SU-DHL-6 (cell line): ENCODE measurements around the gene B4GALT6.

Experiments
- H2AFZ ChIP-seq: fragments of 200-600 bp; sonication (generic); 2 replicates; pipeline ENCODE4 v1.6.1; 2014; ENCODE audit warnings: low read depth, mild to moderate bottlenecking, moderate library complexity, mixed read lengths, antibody characterized with exemption, low read length; ENCODE audit not compliant: severe bottlenecking
- H3F3A ChIP-seq: fragments of 200-600 bp; shearing (Covaris generic); 2 replicates; pipeline ENCODE4 v1.6.0; 2016; ENCODE audit warnings: antibody characterized with exemption, mild to moderate bottlenecking; ENCODE audit not compliant: insufficient read depth
- H3K27ac ChIP-seq: fragments of 200-600 bp; sonication (generic); 2 replicates; pipeline ENCODE4 v1.5.1; 2016; ENCODE audit warnings: low read depth, mild to moderate bottlenecking, low read length, moderate library complexity, mixed read lengths
- H3K27me3 ChIP-seq: fragments of 200-600 bp; sonication (generic), shearing (Covaris generic); 2 replicates; pipeline ENCODE4 v1.6.0; 2014; ENCODE audit warnings: mild to moderate bottlenecking, low read length
- H3K36me3 ChIP-seq: fragments of 200-600 bp; sonication (generic); 2 replicates; pipeline ENCODE4 v1.6.1; 2014; ENCODE audit warnings: mild to moderate bottlenecking, low read length, mixed read lengths
- H3K4me2 ChIP-seq: fragments of 300-600, 200-600 bp; shearing (Covaris generic), sonication (generic); 2 replicates; pipeline ENCODE4 v1.6.0; 2014; ENCODE audit warnings: low read length, low read depth, mild to moderate bottlenecking; ENCODE audit not compliant: poor library complexity, severe bottlenecking
- H3K4me3 ChIP-seq: fragments of 200-600 bp; sonication (generic); 2 replicates; pipeline ENCODE4 v1.5.1; 2014; ENCODE audit warnings: antibody characterized with exemption, low read length, mild to moderate bottlenecking, mixed read lengths; ENCODE audit not compliant: insufficient read depth, poor library complexity, severe bottlenecking
- H3K79me2 ChIP-seq: fragments of 200-600 bp; sonication (generic); 2 replicates; pipeline ENCODE4 v1.6.1; 2014; ENCODE audit warnings: mild to moderate bottlenecking, low read length, moderate library complexity; ENCODE audit not compliant: insufficient read depth
- H3K9ac ChIP-seq: fragments of 200-600 bp; sonication (generic); 2 replicates; pipeline ENCODE4 v1.7.0; 2014; ENCODE audit warnings: mild to moderate bottlenecking, low read length
- H3K9me2 ChIP-seq: fragments of 200-600 bp; sonication (generic); replicated peaks from 2 replicates; pipeline ENCODE4 v1.6.1; 2014; ENCODE audit warnings: low read length; ENCODE audit not compliant: insufficient read depth
- H3K9me3 ChIP-seq: fragments of 200-600 bp; sonication (generic); 2 replicates; pipeline ENCODE4 v1.6.1; 2014; ENCODE audit warnings: low read length, mixed read lengths; ENCODE audit not compliant: insufficient read depth
- H4K20me1 ChIP-seq: fragments of 200-600 bp; sonication (generic); 2 replicates; pipeline ENCODE4 v1.6.1; 2014; ENCODE audit warnings: low read depth, mild to moderate bottlenecking, antibody characterized with exemption, low read length, moderate library complexity, mixed read lengths
- EZH2phosphoT487 ChIP-seq: fragments of 200-600 bp; sonication (generic), shearing (Covaris generic); conservative IDR thresholded peaks from 2 replicates; pipeline ENCODE4 v1.6.1; 2018; ENCODE audit warnings: mild to moderate bottlenecking, antibody characterized with exemption, low read length, moderate library complexity, mixed read lengths
- TF ChIP-seq, protein P1 (sequence below): fragments of 200-600 bp; sonication (generic); IDR thresholded peaks from one replicate; pipeline ENCODE4 v1.5.1; 2017; ENCODE audit warnings: antibody characterized with exemption, mild to moderate bottlenecking, low read length, moderate library complexity; ENCODE audit not compliant: insufficient read depth, poor library complexity, severe bottlenecking

Gene B4GALT6

DNA sequence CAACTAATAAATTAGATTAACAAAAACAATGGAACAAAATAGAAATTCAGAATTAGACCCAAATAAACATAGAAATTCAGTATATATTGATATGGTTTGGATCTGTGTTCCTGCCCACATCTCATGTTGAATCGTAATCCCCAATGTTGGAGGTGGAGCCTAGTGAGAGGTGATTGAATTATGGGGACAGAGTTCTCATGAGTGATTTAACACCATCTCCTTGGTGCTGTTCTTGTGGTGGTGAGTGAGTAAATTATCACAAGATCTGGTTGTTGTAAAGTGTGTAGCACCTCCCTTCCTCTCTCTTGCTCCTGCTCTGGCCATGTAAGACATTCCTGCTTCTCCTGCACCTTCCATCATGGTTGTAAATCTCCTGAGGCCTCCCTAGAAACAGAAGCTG is 16.6 kb upstream of the B4GALT6 start:
- no peaks in the 10 kb centered on the region for H4K20me1 ChIP-seq
- no peak overlapping the region for H2AFZ ChIP-seq
- H3K36me3 ChIP-seq, result no peaks in the 10 kb centered on the region
- no peak overlapping the region for H3K27ac ChIP-seq
- H3K9ac ChIP-seq, result no peak overlapping the region
- no peak overlapping the region for H3K4me3 ChIP-seq
- H3K9me3 ChIP-seq, result no peaks in the 10 kb centered on the region
- no peak for TF ChIP-seq EZH2phosphoT487
- TF ChIP-seq, protein P1, sequence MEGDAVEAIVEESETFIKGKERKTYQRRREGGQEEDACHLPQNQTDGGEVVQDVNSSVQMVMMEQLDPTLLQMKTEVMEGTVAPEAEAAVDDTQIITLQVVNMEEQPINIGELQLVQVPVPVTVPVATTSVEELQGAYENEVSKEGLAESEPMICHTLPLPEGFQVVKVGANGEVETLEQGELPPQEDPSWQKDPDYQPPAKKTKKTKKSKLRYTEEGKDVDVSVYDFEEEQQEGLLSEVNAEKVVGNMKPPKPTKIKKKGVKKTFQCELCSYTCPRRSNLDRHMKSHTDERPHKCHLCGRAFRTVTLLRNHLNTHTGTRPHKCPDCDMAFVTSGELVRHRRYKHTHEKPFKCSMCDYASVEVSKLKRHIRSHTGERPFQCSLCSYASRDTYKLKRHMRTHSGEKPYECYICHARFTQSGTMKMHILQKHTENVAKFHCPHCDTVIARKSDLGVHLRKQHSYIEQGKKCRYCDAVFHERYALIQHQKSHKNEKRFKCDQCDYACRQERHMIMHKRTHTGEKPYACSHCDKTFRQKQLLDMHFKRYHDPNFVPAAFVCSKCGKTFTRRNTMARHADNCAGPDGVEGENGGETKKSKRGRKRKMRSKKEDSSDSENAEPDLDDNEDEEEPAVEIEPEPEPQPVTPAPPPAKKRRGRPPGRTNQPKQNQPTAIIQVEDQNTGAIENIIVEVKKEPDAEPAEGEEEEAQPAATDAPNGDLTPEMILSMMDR, result no peak
- no peaks in the 10 kb centered on the region for H3K9me2 ChIP-seq
- H3K4me2 ChIP-seq, result no peak overlapping the region
- H3F3A ChIP-seq, result no peaks in the 10 kb centered on the region
- no peaks in the 10 kb centered on the region for H3K79me2 ChIP-seq
- no peaks in the 10 kb centered on the region for H3K27me3 ChIP-seq

DNA sequence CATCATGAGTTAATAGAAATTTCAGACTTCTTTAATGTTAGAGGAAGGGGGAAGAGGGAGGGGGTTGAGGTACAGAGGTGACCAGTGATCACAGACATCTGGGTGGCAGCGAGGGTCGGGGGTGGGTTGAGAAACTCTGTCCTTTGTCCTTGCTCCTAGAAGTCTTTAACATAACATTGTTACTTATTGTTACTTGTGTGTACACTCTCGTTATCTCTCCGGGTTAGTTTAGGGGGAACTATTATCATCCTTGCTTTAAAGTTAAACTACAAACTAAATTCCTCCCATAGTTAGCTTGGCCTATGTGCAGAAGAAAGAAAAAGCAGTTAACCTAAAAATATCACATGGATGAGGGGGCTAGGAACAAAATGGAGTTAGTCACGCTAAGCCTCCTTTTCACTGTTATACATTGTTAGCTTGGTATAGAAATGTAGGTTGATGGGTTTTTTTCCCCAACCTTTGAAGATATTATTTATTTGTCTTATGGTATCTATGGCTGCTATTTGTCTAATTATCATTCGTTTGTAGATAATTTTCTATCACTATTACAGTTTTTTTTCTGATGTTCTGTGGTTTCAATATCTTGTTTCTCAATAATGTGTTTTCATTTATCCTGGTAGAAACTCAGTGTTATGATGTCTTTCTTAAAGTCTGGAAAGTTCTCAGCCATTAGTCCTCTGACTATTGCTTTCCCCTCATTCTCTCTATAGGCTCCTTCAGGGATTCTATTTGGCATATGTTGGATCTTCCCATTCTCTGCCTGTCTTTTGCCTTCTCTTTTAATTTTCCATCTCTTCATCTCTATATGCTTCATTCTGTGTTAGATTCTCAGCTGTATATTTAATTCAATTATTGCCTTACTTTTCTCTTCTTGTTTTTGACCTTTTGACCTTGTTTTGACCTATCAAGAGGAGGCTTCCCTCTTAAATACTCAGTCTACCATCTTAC is 13.2 kb upstream of the B4GALT6 start:
- H4K20me1 ChIP-seq, result no peaks in the 10 kb centered on the region
- H3K27ac ChIP-seq, result no peak overlapping the region
- no peak for TF ChIP-seq EZH2phosphoT487
- TF ChIP-seq, protein P1, result no peak
- H2AFZ ChIP-seq, result no peak overlapping the region
- H3K9me2 ChIP-seq, result no peaks in the 10 kb centered on the region
- H3K79me2 ChIP-seq, result no peaks in the 10 kb centered on the region
- H3K9me3 ChIP-seq, result no peaks in the 10 kb centered on the region
- no peaks in the 10 kb centered on the region for H3K36me3 ChIP-seq
- no peaks in the 10 kb centered on the region for H3F3A ChIP-seq
- no peak overlapping the region for H3K9ac ChIP-seq
- H3K4me3 ChIP-seq, result no peak overlapping the region
- H3K27me3 ChIP-seq, result no peaks in the 10 kb centered on the region
- H3K4me2 ChIP-seq, result no peak overlapping the region

DNA sequence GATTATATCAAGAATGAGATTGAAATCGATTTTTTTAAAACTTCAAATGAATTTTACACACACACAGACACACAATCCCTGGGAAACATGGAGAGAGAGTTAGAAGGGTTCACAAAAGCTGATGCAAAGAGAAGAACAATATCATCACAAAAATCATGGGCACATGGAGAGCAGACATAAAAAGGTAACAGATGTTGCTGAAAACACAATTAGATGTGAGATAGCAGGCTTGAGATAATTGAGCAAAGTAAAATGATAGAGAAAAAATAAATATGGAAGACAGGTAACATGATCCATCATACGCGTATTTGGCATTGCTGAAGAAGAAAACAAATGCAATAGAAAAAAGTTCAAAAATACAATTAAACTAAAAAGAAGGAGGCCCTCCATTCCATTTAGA is 11.6 kb upstream of the B4GALT6 start:
- no peaks in the 10 kb centered on the region for H3K9me2 ChIP-seq
- no peaks in the 10 kb centered on the region for H3F3A ChIP-seq
- H3K27ac ChIP-seq, result no peak overlapping the region
- H3K9me3 ChIP-seq, result no peaks in the 10 kb centered on the region
- H3K27me3 ChIP-seq, result no peaks in the 10 kb centered on the region
- H2AFZ ChIP-seq, result no peak overlapping the region
- H3K79me2 ChIP-seq, result no peaks in the 10 kb centered on the region
- H3K4me3 ChIP-seq, result no peak overlapping the region
- no peak overlapping the region for H3K4me2 ChIP-seq
- no peaks in the 10 kb centered on the region for H3K36me3 ChIP-seq
- H3K9ac ChIP-seq, result no peak overlapping the region
- no peaks in the 10 kb centered on the region for H4K20me1 ChIP-seq
- TF ChIP-seq, protein P1, result no peak
- no peak for TF ChIP-seq EZH2phosphoT487
